Kidney (tissue), 14 donors: ENCODE data around the gene PALLD. TPM values are rescaled to one million over a fixed set of nuclear protein-coding genes. Genes with fewer than 3 reads are reported as not detected.

Experiments used
- DNase-seq, 5 donors: peaks; one replicate each; pipeline ENCODE4 v3.0.0-alpha.2; 2013 to 2020
- FAIRE-seq: peaks from 2 replicates; lab custom pipeline; 2012; peaks lifted over from hg19 to GRCh38; lab: Jason Lieb, UNC
- H3K27ac ChIP-seq, 2 donors: one replicate each; pipeline ENCODE4 v1.7.0; 2013; ENCODE audit warnings: low read depth in 2 of 2, low read length in 2 of 2, inconsistent platforms in 1 of 2
- H3K27me3 ChIP-seq: one replicate; pipeline ENCODE4 v1.7.1; 2013; ENCODE audit warnings: low read length, inconsistent platforms; ENCODE audit not compliant: control insufficient read depth, insufficient read depth
- H3K36me3 ChIP-seq, 3 donors: one replicate each; pipeline versions ENCODE4 v1.7.0 to v1.7.1; 2013; ENCODE audit warnings: low read length in 3 of 3, control low read depth in 1 of 3, inconsistent platforms in 1 of 3; ENCODE audit not compliant: insufficient read depth in 3 of 3, control insufficient read depth in 2 of 3
- H3K4me1 ChIP-seq, 3 donors: one replicate each; pipeline versions ENCODE4 v1.7.0 to v1.7.1; 2013; ENCODE audit warnings: low read length in 3 of 3, inconsistent platforms in 1 of 3, low read depth in 1 of 3; ENCODE audit not compliant: control insufficient read depth in 2 of 3, insufficient read depth in 2 of 3
- H3K4me3 ChIP-seq, 3 donors: one replicate each; pipeline versions ENCODE4 v1.7.0 to v1.8.1; 2013; ENCODE audit warnings: low read length in 3 of 3, control low read depth in 1 of 3, inconsistent platforms in 1 of 3
- H3K9ac ChIP-seq, 3 donors: one replicate each; pipeline versions ENCODE4 v1.7.0 to v1.7.1; 2013; ENCODE audit warnings: low read length in 3 of 3, control low read depth in 1 of 3, inconsistent platforms in 1 of 3
- H3K9me3 ChIP-seq, 3 donors: one replicate each; pipeline versions ENCODE4 v1.7.0 to v1.7.1; 2013; ENCODE audit warnings: low read length in 3 of 3, control low read depth in 1 of 3, inconsistent platforms in 1 of 3; ENCODE audit not compliant: control insufficient read depth in 2 of 3, insufficient read depth in 1 of 3
- intact Hi-C: fragments of 100-400 bp; cut with DNase I; formaldehyde crosslinking; loops from one replicate; pipeline ENCODE4 v1.11.1; 2022
- polyA plus RNA-seq: library from polyadenylated mRNA; stranded (reverse); fragments of 350-450 nt; fragmentation: Illumina TruSeq; extraction: RNeasy Lipid Tissue Mini Kit (QIAGEN cat#74804); gene quantifications from one replicate; pipeline ENCODE4 v1.2.3, GENCODE V29; 2014; ENCODE audit warnings: low read depth, low replicate concordance; ENCODE audit not compliant: insufficient read depth
- total RNA-seq: library from RNA; stranded (reverse); fragmentation: NEBNext Ultra II Directional; extraction: Animal tissue kit (Norgen Biotek cat#: 25700); gene quantifications from one replicate; pipeline ENCODE4 v1.2.1, GENCODE V29; 2021
- TF ChIP-seq, protein P1 (sequence below): IDR thresholded peaks from 3 replicates; pipeline ENCODE4 v1.5.1; 2012; ENCODE audit warnings: mild to moderate bottlenecking, moderate library complexity, borderline replicate concordance; ENCODE audit not compliant: insufficient read depth; ENCODE audit errors: extremely low read depth
- donor health status: control.
- donor health status: control.
- donor health status: control.
- donor health status: control.
- donor health status: control.
- donor health status: DM: yes; HTN: yes; CAD: no.
- donor health status: Normal renal cell carcinoma (clear cell type).

Gene PALLD
- total and polyA plus RNA-seq, 2 donors from 2014 or later: 43.4 to 120 TPM

DNA sequence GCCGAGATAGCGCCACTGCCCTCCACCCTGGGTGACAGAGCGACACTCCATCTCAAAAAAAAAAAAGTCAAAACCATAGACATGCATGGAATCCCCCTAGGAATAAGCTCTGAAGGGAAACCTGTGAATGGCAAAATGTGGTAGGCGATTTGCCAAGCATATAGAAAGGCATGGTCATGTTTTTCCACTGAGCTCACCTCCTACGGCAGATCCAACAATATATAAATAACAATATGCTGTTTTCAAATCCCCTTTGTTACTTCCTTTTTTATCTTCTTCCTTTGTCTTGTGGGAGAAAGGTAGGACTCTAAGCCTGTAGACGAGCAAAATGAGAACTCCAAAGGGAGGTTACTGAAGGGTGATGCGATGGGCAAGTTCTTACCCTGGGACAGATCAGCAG is 219.0 kb downstream of the PALLD start:
- H3K27ac ChIP-seq: peak overlapping the region in 1 of 2 donors; percentile 54
- no peak for DNase-seq
- H3K9me3 ChIP-seq: no peaks in the 10 kb centered on the region
- H3K4me1 ChIP-seq: peaks cover 2 to 5% (median 5%) of the 10 kb centered on the region in 3 donors
- H3K27me3 ChIP-seq: no peaks in the 10 kb centered on the region
- intact Hi-C loops: no loop called here
- H3K36me3 ChIP-seq: peaks cover 0 to 2% (median 0%) of the 10 kb centered on the region in 3 donors
- H3K9ac ChIP-seq: no peak overlapping the region
- no peak overlapping the region for H3K4me3 ChIP-seq
- TF ChIP-seq, protein P1, sequence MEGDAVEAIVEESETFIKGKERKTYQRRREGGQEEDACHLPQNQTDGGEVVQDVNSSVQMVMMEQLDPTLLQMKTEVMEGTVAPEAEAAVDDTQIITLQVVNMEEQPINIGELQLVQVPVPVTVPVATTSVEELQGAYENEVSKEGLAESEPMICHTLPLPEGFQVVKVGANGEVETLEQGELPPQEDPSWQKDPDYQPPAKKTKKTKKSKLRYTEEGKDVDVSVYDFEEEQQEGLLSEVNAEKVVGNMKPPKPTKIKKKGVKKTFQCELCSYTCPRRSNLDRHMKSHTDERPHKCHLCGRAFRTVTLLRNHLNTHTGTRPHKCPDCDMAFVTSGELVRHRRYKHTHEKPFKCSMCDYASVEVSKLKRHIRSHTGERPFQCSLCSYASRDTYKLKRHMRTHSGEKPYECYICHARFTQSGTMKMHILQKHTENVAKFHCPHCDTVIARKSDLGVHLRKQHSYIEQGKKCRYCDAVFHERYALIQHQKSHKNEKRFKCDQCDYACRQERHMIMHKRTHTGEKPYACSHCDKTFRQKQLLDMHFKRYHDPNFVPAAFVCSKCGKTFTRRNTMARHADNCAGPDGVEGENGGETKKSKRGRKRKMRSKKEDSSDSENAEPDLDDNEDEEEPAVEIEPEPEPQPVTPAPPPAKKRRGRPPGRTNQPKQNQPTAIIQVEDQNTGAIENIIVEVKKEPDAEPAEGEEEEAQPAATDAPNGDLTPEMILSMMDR: no peak
- FAIRE-seq: no peak

DNA sequence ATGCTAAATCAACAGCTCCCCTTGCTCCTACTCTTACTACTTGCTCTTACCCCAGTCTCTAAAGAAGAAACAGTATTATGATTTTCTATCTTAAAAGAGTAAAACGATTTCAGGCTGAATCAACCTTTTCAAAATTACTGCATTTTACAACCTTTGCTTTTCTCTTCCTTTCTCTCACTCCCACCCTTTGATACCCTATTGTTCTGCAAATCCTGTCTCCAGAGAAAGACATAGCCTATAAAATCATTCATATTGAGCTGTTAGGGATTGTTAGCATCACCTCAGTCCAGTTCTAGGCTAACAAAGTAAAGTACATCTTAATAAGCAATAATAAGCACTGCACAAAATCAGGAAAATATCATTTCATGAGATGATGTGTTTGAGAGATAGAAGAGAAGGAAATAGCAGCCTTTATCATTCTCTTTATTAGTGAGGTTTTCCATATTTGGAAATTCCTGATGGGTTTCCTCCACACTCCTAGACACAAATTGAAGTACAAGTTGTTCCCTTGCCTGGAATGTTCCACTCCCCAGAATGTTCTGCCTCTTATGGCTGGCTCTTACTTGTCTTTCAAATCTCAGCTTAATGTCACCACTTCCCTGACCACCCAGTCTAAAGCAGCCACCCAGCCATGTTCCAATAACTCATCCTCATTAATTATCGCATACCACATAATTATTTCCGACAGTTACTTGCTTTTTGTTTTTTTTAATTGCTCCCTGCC is 219.7 kb downstream of the PALLD start:
- FAIRE-seq (no peak), DNase-seq (no peak)
- H3K36me3 ChIP-seq: peaks cover 0 to 2% (median 0%) of the 10 kb centered on the region in 3 donors
- H3K4me3 ChIP-seq: no peak overlapping the region
- H3K4me1 ChIP-seq: peaks cover 0 to under 1% (median 0%) of the 10 kb centered on the region in 3 donors
- intact Hi-C loops: no loop called here
- TF ChIP-seq, protein P1: no peak
- H3K9ac ChIP-seq: no peak overlapping the region
- H3K27me3 ChIP-seq: no peaks in the 10 kb centered on the region
- no peaks in the 10 kb centered on the region for H3K9me3 ChIP-seq
- peak overlapping the region in 1 of 2 donors; percentile 54 for H3K27ac ChIP-seq

- DNase-seq (peak in 1 of 5 donors; percentile 67), FAIRE-seq (peak; percentile 32)
- Histone ChIP-seq H3K9ac (no peak overlapping the region), H3K4me3 (no peak overlapping the region), H3K9me3 (no peaks in the 10 kb centered on the region), H3K27me3 (no peaks in the 10 kb centered on the region), H3K4me1 (no peaks in the 10 kb centered on the region), H3K36me3 (peaks cover 0 to 2% (median 0%) of the 10 kb centered on the region in 3 donors), H3K27ac (peak overlapping the region in 1 of 2 donors; percentile 35)
- intact Hi-C loops: no loop called here
- TF ChIP-seq, protein P1: no peak
Observed at GRCh38 chr4:168717847-168718246, 221.0 kb downstream of the PALLD start.
